Activated naive CD8-positive, alpha-beta T cell treated with anti-CD3 and anti-CD28 coated beads for 36 hours (primary cell): ENCODE data around the gene VWA1. TPM values are rescaled to one million over a fixed set of nuclear protein-coding genes. Genes with fewer than 3 reads are reported as not detected.

ENCODE experiments used
- DNase-seq: peaks from one replicate; pipeline ENCODE4 v3.0.0; 2021
- H3K27ac Mint-ChIP-seq: one replicate; pipeline ENCODE4 v1.8.0; 2022; ENCODE audit warnings: mild to moderate bottlenecking, moderate library complexity, mixed read lengths
- H3K27me3 Mint-ChIP-seq: one replicate; pipeline ENCODE4 v1.8.0; 2022; ENCODE audit warnings: mild to moderate bottlenecking, mixed read lengths
- H3K36me3 Mint-ChIP-seq: one replicate; pipeline ENCODE4 v1.8.0; 2021; ENCODE audit warnings: mild to moderate bottlenecking, mixed read lengths
- H3K4me1 Mint-ChIP-seq: one replicate; pipeline ENCODE4 v1.8.0; 2021; ENCODE audit warnings: mixed read lengths
- H3K4me3 Mint-ChIP-seq: one replicate; pipeline ENCODE4 v1.8.0; 2022; ENCODE audit warnings: mild to moderate bottlenecking, moderate library complexity, mixed read lengths
- H3K9me3 Mint-ChIP-seq: one replicate; pipeline ENCODE4 v1.8.0; 2022; ENCODE audit warnings: mixed read lengths
- total RNA-seq, 2 experiments: library from RNA; stranded (reverse); gene quantifications; one replicate each; pipeline ENCODE4 v1.2.3, GENCODE V29; 2021

The VWA1 gene, protein sequence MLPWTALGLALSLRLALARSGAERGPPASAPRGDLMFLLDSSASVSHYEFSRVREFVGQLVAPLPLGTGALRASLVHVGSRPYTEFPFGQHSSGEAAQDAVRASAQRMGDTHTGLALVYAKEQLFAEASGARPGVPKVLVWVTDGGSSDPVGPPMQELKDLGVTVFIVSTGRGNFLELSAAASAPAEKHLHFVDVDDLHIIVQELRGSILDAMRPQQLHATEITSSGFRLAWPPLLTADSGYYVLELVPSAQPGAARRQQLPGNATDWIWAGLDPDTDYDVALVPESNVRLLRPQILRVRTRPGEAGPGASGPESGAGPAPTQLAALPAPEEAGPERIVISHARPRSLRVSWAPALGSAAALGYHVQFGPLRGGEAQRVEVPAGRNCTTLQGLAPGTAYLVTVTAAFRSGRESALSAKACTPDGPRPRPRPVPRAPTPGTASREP
- under 1 TPM; 0.25 to 0.44 TPM for total RNA-seq

DNA sequence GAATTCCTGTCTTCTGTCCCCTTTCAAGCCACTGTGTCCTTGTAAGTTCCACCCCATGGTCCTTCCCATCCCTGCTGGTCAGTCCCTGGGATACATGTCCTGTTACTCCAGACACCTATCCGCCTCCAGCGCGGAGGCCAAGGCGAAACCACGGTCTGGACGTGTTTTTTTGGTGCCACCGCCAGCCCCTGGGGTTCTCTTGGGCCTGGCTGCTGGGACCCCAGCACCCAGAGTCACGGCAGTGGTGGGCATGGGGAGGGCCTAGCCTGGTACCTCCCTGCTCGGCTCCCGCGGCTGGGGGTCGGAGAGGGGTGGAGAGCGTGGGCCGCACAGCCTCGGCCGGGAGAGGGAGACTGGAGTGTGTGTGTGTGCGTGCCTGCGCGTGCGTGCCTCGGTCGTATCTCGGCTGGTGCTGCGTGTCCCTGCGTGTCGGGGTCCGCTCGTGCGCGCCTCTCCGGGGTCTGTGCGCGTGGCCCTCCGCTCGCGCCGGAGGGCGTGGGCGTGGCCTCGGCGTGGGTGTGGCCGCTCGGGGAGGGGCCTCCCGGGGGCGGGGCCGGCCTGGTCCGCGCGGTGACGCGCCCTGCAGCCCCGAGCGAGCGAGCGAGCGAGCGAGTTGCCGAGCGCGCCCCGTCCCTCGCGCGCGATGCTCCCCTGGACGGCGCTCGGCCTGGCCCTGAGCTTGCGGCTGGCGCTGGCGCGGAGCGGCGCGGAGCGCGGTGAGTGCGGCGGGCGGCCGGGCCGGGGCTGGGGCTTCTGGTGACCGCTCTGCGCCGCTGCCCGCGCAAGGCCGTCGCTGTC, at the start of gene VWA1:
VWA1 (plus strand) TSS at position 585 of the 798 bp plus-strand sequence; CDS start at position 644, 59 bp downstream.
- DNase-seq = peak; percentile 82
- H3K4me3 Mint-ChIP-seq = peak within 1 kb of the TSS; percentile 42
- H3K27me3 Mint-ChIP-seq = peaks cover 32% of the 10 kb centered on the region
- no peaks in the 10 kb centered on the region for H3K36me3 Mint-ChIP-seq
- H3K4me1 Mint-ChIP-seq = peaks cover 6% of the 10 kb centered on the region
- no peak within 1 kb of the TSS for H3K27ac Mint-ChIP-seq
- H3K9me3 Mint-ChIP-seq = no peaks in the 10 kb centered on the region

DNA sequence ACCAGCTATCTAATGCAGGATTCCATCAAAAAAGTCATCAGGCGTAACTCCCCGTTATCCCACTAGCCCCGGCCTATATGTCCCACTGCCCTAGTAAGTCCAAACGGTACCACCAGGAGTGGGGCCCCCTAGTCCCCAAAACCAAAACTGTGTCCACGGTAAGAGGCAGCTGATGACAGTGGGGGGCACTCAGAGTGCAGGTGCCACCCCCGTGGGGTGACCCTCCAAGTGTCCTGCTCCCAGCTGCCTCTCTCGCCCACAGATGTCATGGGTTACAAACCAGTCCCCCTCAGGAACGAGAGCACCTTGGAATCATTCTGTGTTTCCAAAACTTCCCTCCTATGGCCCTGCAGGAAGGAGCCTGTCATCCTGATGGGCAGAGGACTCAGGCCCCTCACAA, 49.6 kb upstream of the VWA1 start:
- Mint-ChIP-seq H3K36me3 (peaks cover 26% of the 10 kb centered on the region), H3K4me1 (no peaks in the 10 kb centered on the region), H3K4me3 (no peak overlapping the region), H3K27me3 (no peaks in the 10 kb centered on the region), H3K27ac (no peak overlapping the region), H3K9me3 (no peaks in the 10 kb centered on the region)
- no peak for DNase-seq

DNA sequence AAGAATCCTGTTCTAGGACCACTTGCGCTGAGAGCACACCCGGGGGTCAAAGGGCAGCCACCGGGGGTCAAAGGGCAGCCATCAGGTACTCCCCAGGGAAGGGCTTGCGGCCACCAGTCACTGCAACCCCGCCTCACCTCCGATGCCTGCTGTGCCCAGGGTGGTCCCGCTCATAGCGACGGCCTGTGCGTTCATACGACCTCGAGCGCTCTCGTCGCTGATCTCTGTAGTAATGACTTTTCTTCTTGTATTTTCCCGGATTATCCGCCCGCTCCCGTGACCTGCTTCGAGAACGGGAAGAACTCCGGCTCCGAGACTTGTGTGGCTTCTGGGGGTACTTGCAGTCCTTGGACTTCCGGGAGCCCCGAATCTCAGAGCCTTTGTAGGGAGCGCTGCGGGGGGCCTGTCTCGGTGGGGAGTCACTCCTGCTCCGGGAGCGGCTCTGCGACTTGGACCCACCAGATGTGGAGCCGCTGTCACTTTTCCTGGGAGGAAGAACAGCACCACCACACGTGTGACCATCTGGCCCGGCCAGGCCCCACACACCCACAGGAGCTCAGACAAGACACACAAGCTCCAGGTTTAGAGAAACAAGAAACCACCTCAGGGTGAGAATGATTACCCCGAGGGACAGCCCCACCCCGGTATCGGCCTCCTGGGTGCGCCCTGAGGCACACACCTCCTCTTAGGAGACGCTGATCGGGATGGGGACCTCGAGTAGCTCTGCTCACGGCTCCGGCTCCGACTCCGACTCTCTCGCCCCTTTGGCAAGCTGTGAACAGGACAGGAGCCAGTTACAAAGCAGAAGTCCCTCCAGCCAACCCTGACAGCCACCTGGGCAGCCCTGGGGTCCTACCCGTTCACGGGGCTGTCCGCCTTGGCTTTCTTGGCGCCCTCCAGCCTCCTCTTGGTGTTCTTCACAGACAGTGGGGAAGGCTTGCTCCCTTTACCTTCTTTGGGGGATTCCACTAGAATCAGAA, 48.1 kb upstream of the VWA1 start:
- no peaks in the 10 kb centered on the region for H3K27me3 Mint-ChIP-seq
- peaks cover 35% of the 10 kb centered on the region for H3K36me3 Mint-ChIP-seq
- no peaks in the 10 kb centered on the region for H3K4me1 Mint-ChIP-seq
- H3K27ac Mint-ChIP-seq = no peak overlapping the region
- no peak overlapping the region for H3K4me3 Mint-ChIP-seq
- no peak for DNase-seq
- H3K9me3 Mint-ChIP-seq = no peaks in the 10 kb centered on the region

DNA sequence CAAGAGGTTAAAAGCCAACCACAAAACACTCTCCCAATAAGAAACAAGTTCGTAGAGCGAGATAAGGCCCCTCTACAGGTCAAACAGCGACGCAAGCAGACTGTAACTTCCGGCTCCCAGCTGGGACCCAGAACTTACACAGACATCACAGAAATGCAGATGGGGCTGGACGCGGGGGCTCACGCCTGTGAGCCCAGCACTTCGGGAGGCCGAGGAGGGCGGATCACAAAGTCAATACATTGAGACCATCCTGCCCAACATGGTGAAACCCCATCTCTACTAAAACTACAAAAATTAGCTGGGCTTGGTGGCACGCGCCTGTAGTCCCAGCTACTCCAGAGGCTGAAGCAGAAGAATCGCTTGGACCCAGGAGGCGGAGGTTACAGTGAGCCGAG, 47.4 kb upstream of the VWA1 start:
- H3K4me1 Mint-ChIP-seq = peaks cover 2% of the 10 kb centered on the region
- no peak overlapping the region for H3K4me3 Mint-ChIP-seq
- DNase-seq = no peak
- no peaks in the 10 kb centered on the region for H3K27me3 Mint-ChIP-seq
- peaks cover 41% of the 10 kb centered on the region for H3K36me3 Mint-ChIP-seq
- no peak overlapping the region for H3K27ac Mint-ChIP-seq
- H3K9me3 Mint-ChIP-seq = no peaks in the 10 kb centered on the region

DNA sequence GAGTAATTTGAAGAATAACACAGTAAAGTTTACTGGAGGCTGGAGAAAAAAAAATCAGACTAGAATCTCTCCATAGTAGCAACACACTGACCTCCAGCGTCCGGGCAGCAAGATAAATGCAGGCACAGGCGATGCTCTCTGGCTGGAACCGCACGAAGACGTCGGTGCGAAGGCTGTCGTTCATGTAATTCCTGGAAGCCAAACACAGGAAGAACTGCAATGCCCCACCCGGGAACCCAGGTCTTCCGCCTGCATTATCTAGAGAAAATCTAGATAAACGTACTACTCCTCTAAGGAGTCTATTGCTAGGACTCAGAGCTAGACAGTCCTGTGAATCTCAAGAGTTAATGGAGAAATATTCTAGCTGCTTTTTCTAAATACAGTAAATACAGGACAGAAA, 44.8 kb upstream of the VWA1 start:
- DNase-seq = no peak
- no peaks in the 10 kb centered on the region for H3K9me3 Mint-ChIP-seq
- peaks cover 53% of the 10 kb centered on the region for H3K36me3 Mint-ChIP-seq

DNA sequence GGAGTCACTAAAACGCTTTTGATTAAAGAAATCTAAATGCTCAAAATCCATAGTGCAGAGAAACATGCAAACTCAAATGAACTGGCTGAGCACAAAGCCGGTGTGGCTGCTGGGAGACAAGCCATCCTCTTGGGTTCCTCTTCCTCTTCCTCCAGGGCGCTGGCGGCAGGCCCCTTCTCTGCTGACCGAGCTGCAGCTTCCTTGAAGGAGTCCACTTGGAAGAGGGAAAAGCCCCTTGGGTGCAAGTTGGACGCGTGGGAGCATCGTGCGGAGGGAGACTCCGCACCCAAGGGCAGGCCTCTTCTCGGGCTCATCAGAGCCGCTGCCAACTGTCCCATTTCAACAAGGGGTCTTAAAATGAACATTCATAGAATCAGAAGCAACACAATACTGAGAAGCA, 44.3 kb upstream of the VWA1 start:
- Mint-ChIP-seq H3K27me3 (no peaks in the 10 kb centered on the region), H3K27ac (no peak overlapping the region), H3K36me3 (peaks cover 52% of the 10 kb centered on the region), H3K4me1 (peaks cover 7% of the 10 kb centered on the region), H3K4me3 (no peak overlapping the region), H3K9me3 (no peaks in the 10 kb centered on the region)
- no peak for DNase-seq

More for the DNA sequence above, 44.8 kb upstream of the VWA1 start:
- Mint-ChIP-seq H3K27me3 (no peaks in the 10 kb centered on the region), H3K4me1 (peaks cover 7% of the 10 kb centered on the region), H3K27ac (no peak overlapping the region), H3K4me3 (no peak overlapping the region)

GRCh38 chr1:1393014-1393413, 42.5 kb upstream of the VWA1 start:
- peaks cover 55% of the 10 kb centered on the region for H3K36me3 Mint-ChIP-seq
- no peaks in the 10 kb centered on the region for H3K9me3 Mint-ChIP-seq
- H3K27me3 Mint-ChIP-seq = no peaks in the 10 kb centered on the region
- no peak overlapping the region for H3K27ac Mint-ChIP-seq
- peaks cover 15% of the 10 kb centered on the region for H3K4me1 Mint-ChIP-seq
- no peak overlapping the region for H3K4me3 Mint-ChIP-seq
- no peak for DNase-seq

DNA sequence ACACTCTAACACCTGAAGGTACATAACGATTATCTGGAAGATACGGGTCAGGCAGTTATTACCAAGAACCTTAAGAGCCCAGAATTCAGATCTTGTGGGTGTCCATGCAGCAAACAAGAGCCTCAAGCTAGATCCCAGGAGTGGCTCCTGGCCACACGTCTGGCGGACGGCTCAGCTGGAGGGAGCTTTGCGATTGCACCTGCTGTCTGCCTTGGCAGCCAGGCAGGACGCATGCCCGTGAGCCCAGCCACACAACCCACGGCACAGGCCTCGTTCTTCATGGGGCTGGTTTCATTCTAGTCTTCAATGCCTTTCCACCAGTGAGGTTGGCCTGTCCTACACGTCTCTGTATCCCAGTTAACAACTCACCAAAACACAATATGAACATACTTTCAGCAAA, 42.1 kb upstream of the VWA1 start:
- H3K9me3 Mint-ChIP-seq = no peaks in the 10 kb centered on the region
- peaks cover 56% of the 10 kb centered on the region for H3K36me3 Mint-ChIP-seq
- DNase-seq = no peak
- peaks cover 17% of the 10 kb centered on the region for H3K4me1 Mint-ChIP-seq
- no peak overlapping the region for H3K27ac Mint-ChIP-seq
- H3K4me3 Mint-ChIP-seq = no peak overlapping the region
- no peaks in the 10 kb centered on the region for H3K27me3 Mint-ChIP-seq

GRCh38 chr1:1394116-1394515, 41.4 kb upstream of the VWA1 start:
- DNase-seq = no peak
- H3K4me3 Mint-ChIP-seq = no peak overlapping the region
- peaks cover 17% of the 10 kb centered on the region for H3K4me1 Mint-ChIP-seq
- no peak overlapping the region for H3K27ac Mint-ChIP-seq
- H3K27me3 Mint-ChIP-seq = no peaks in the 10 kb centered on the region
- peaks cover 55% of the 10 kb centered on the region for H3K36me3 Mint-ChIP-seq
- H3K9me3 Mint-ChIP-seq = no peaks in the 10 kb centered on the region

DNA sequence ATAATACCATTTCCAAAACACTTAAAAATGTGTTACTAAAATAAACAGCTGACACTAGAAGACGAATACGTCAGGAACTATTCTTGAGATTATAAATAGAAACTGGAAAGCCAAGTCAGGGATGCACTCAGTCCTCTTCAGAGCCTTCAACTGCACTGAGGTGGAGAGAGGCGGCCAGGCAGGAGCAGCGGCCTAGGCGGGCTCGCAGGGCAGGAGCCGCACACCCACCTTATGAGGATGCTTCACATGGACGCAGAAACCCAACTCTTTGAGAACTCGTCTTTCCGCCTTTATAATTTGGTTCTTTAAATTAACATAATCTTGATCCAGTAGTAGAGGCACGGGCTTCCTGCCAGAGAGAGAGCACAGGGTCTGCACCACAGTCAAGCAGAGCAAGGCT, 40.3 kb upstream of the VWA1 start:
- Mint-ChIP-seq H3K27me3 (no peaks in the 10 kb centered on the region), H3K27ac (peak overlapping the region; percentile 32), H3K9me3 (no peaks in the 10 kb centered on the region), H3K4me1 (peaks cover 19% of the 10 kb centered on the region), H3K4me3 (no peak overlapping the region), H3K36me3 (peaks cover 51% of the 10 kb centered on the region)
- no peak for DNase-seq

DNA sequence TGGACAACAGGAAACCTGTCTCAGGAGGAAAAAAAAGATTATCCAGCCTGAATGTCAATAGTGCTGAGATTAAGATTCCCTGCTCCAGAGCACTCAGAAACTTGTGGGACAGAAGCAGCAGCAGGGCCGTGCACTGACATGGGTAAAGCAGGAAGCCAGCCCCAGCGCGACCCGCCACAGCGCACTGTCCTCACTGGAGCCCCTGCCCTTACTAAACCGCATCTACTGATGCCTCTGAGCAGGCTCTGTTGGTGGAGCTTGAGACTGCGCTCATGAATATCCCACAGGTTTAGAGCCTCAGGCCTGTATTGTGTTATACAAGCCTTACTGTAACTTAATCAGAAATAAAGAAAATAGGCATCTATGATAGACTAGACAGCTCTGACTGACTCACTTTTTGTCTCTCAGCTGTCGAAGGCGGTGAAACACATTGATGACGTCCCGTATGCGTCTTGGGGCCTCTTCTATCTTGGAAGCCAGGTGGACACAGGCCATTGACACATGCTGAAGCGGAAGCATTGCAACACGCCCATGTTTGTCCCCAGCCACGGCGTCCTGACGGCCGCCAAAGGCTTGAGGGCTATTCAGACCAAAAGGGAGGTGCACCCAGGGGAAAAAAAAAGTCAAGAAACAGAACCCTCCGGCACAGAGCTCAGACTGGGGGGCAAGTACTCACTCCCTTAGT, 37.5 kb upstream of the VWA1 start:
- peaks cover 35% of the 10 kb centered on the region for H3K4me1 Mint-ChIP-seq
- H3K36me3 Mint-ChIP-seq = peaks cover 55% of the 10 kb centered on the region
- H3K9me3 Mint-ChIP-seq = no peaks in the 10 kb centered on the region
- H3K4me3 Mint-ChIP-seq = peak overlapping the region; percentile 90
- DNase-seq = no peak
- H3K27me3 Mint-ChIP-seq = no peaks in the 10 kb centered on the region
- H3K27ac Mint-ChIP-seq = peak overlapping the region; percentile 85

- peaks cover 40% of the 10 kb centered on the region for H3K4me1 Mint-ChIP-seq
- peak overlapping the region; percentile 85 for H3K27ac Mint-ChIP-seq
- peaks cover 54% of the 10 kb centered on the region for H3K36me3 Mint-ChIP-seq
These were observed 36.8 kb upstream of the VWA1 start for GRCh38 chr1:1398677-1399186.

DNA sequence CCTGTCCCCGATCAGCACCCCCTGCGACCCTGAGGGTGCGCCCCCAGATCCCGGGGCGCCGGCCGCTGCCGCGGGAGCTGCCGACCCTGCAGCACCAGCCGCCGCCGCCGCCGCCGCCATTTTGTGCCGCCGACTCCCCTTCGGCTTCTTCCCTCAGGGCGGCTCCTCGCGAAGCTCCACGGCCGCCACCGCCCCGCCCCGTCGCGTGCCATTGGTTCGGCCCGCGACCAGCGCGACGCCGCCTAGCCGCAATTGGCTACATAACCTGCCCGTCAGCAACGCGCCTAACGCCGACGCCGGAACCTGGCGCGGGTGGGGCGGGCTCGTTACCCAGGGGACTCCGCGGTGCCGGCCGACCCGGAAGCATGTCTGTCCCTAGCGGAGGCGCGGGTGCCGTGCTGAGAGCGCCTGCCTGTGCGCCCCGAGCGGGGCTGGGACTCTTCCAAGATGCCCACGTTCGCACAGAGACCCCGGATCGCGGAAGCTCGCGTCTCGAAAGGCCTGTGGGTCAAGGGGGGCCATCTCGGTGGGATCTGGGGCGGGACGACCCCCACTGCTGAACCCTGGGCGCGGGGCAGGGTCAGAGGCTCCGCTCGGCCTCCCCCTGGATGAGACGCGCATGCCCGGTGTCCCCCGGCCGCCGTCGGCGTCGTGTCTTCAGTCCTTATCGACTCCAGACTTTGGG, 36.2 kb upstream of the VWA1 start, which contains the start of gene CCNL2:
CCNL2 (minus strand) TSS at position 149 of the 685 bp plus-strand sequence; CDS start at position 120, 29 bp downstream.
- Mint-ChIP-seq H3K4me1 (peaks cover 42% of the 10 kb centered on the region), H3K27me3 (no peaks in the 10 kb centered on the region), H3K27ac (peak within 1 kb of the TSS; percentile 90), H3K9me3 (no peaks in the 10 kb centered on the region), H3K4me3 (peak within 1 kb of the TSS; percentile 94), H3K36me3 (peaks cover 56% of the 10 kb centered on the region)
- DNase-seq = peak; percentile 100

More at GRCh38 chr1:1398677-1399186, 36.8 kb upstream of the VWA1 start:
- peak overlapping the region; percentile 90 for H3K4me3 Mint-ChIP-seq
- H3K27me3 Mint-ChIP-seq = no peaks in the 10 kb centered on the region
- no peaks in the 10 kb centered on the region for H3K9me3 Mint-ChIP-seq
- no peak for DNase-seq
